Measurements from ENCODE around the gene FCRL5. TPM values are rescaled to one million over a fixed set of nuclear protein-coding genes. Genes with fewer than 3 reads are reported as not detected.

FCRL5 gene
- total RNA-seq, 6 experiments from 2014 or later: not detected

DNA sequence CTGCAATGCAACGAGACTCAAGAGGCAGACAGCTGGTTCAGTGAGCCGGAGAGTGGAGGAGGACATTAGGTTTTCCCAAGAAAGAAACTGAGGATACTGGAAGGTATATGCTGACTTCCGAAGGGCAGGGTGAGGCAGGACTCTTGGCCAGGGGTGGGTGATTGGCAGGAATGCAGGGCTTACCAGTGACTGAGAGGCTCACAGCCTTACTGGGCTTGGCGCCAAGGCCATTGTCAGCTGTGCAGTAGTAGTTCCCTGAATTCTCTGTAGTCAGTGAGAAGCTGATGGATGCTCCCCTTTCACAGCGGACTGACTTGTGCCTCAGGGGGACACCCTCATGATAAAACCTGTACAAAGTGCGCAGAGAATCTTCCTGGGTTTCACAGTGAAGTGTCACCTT is 9.6 kb downstream of the FCRL5 start:
- no peak for DNase-seq
- H3K36me3 Mint-ChIP-seq (ENCODE audit: low read depth): no peaks in the 10 kb centered on the region
- H3K9me3 Mint-ChIP-seq: no peaks in the 10 kb centered on the region; the same call in 1 of the 2 replicates
- peaks cover 9% of the 10 kb centered on the region for H3K4me1 Mint-ChIP-seq (ENCODE audit: low read depth)
- no peak overlapping the region for H3K4me3 Mint-ChIP-seq
- TF ChIP-seq, protein P1, sequence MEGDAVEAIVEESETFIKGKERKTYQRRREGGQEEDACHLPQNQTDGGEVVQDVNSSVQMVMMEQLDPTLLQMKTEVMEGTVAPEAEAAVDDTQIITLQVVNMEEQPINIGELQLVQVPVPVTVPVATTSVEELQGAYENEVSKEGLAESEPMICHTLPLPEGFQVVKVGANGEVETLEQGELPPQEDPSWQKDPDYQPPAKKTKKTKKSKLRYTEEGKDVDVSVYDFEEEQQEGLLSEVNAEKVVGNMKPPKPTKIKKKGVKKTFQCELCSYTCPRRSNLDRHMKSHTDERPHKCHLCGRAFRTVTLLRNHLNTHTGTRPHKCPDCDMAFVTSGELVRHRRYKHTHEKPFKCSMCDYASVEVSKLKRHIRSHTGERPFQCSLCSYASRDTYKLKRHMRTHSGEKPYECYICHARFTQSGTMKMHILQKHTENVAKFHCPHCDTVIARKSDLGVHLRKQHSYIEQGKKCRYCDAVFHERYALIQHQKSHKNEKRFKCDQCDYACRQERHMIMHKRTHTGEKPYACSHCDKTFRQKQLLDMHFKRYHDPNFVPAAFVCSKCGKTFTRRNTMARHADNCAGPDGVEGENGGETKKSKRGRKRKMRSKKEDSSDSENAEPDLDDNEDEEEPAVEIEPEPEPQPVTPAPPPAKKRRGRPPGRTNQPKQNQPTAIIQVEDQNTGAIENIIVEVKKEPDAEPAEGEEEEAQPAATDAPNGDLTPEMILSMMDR (IDR thresholded peaks at IDR 0.05): no peak
- no peak overlapping the region for H3K27ac Mint-ChIP-seq
- H3K27me3 Mint-ChIP-seq (ENCODE audit: insufficient read depth): no peaks in the 10 kb centered on the region; the same call in 1 of the 2 replicates

GRCh38 chr1:157540852-157541251 is 11.5 kb downstream of the FCRL5 start:
- Mint-ChIP-seq H3K27ac (no peak overlapping the region), H3K4me3 (no peak overlapping the region), H3K9me3 (no peaks in the 10 kb centered on the region; the same call in 1 of the 2 replicates), H3K36me3 (ENCODE audit: low read depth) (no peaks in the 10 kb centered on the region), H3K27me3 (ENCODE audit: insufficient read depth) (peaks cover 4% of the 10 kb centered on the region), H3K4me1 (ENCODE audit: low read depth) (peaks cover 9% of the 10 kb centered on the region)
- TF ChIP-seq, protein P1 (IDR thresholded peaks at IDR 0.05): no peak
- DNase-seq: peak; percentile 38

DNA sequence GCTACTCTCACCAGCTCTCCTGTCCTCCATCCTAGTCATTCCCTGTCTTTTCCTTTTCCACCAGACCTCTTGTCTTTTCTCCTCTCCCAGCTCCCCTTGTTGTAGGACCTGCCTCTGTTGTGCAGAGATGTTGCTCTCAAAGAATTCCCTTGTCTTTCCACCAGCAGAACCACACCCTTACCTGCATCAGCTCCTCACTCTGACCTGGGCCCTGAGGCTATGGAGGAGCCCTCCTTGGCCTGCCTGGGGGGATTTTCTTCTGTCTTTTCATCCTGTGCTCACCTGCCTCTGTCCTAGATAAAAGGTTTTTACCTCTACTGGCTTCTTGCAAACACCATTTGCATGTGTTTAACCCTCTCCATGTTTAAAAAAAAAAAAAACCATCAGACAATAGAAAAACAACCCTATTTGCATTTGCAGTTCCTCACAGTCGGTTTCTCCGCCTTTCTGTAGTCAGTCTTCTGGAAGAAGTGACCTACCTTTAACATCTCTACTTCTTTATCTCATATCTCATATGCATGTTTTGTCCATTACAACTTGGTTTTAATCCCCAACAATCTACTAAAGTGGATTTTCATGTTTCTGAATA is 12.1 kb downstream of the FCRL5 start:
- Mint-ChIP-seq H3K4me3 (no peak overlapping the region), H3K27me3 (ENCODE audit: insufficient read depth) (peaks cover 4% of the 10 kb centered on the region), H3K9me3 (no peaks in the 10 kb centered on the region; the same call in 1 of the 2 replicates), H3K4me1 (ENCODE audit: low read depth) (peaks cover 9% of the 10 kb centered on the region), H3K36me3 (ENCODE audit: low read depth) (no peaks in the 10 kb centered on the region), H3K27ac (no peak overlapping the region)
- TF ChIP-seq, protein P1 (IDR thresholded peaks at IDR 0.05): no peak
- DNase-seq: no peak

- Mint-ChIP-seq H3K27me3 (ENCODE audit: insufficient read depth) (peaks cover 4% of the 10 kb centered on the region), H3K9me3 (no peaks in the 10 kb centered on the region; the same call in 1 of the 2 replicates), H3K4me1 (ENCODE audit: low read depth) (peaks cover 9% of the 10 kb centered on the region), H3K4me3 (no peak overlapping the region), H3K27ac (no peak overlapping the region), H3K36me3 (ENCODE audit: low read depth) (no peaks in the 10 kb centered on the region)
- DNase-seq: no peak
- TF ChIP-seq, protein P1 (IDR thresholded peaks at IDR 0.05): no peak
These were observed 12.7 kb downstream of the FCRL5 start for GRCh38 chr1:157539568-157539967.

DNA sequence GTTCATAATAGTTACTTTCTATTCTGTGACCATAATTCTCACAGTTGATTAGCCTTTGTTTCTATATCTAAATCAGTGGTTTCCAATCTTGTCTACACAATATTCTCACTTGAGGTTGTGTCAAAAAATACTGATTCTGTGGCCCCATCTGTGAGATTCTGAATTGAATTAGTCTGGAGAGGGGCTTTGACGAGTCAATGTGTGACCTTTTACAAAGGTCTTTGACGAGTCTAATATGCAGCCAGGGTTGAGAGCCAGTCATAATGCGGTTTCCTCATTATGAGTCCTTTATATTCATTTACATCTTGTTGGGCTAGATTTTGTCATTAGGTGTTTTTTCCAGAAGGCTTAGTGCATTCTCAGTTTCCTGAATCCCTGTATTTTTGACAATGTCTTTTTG is 19.7 kb downstream of the FCRL5 start:
- no peaks in the 10 kb centered on the region for H3K4me1 Mint-ChIP-seq (ENCODE audit: low read depth)
- no peak overlapping the region for H3K4me3 Mint-ChIP-seq
- H3K36me3 Mint-ChIP-seq (ENCODE audit: low read depth): no peaks in the 10 kb centered on the region
- H3K27ac Mint-ChIP-seq: no peak overlapping the region
- H3K9me3 Mint-ChIP-seq: no peaks in the 10 kb centered on the region; the same call in 1 of the 2 replicates
- H3K27me3 Mint-ChIP-seq (ENCODE audit: insufficient read depth): peaks cover 4% of the 10 kb centered on the region; the same call in 1 of the 2 replicates
- DNase-seq: no peak
- TF ChIP-seq, protein P1 (IDR thresholded peaks at IDR 0.05): no peak

Data from HFFc6 (cell line).